K562 (cell line): ENCODE measurements around the gene DBH.

Experiments
- RAD21 ChIP-seq, 2 experiments: fragments of 250-450 bp in 1 of 2; fragments of 450-650 bp in 1 of 2; sonication (Bioruptor Pico) in 1 of 2; formaldehyde crosslinking in 1 of 2; IDR thresholded peaks in 1 of 2; conservative IDR thresholded peaks in 1 of 2; 2 replicates each; pipeline versions ENCODE4 v1.4.0 to v1.8.0; 2020 to 2022; ENCODE audit warnings: mild to moderate bottlenecking in 2 of 2, moderate library complexity in 1 of 2
- SRSF9 ChIP-seq: fragments of 200-400 bp; formaldehyde crosslinking; IDR thresholded peaks from 2 replicates; pipeline ENCODE4 v1.6.1; 2017; ENCODE audit warnings: low read depth, low read length, borderline replicate concordance
- ZBTB8A ChIP-seq: fragments of 450-650 bp; IDR thresholded peaks from 2 replicates; pipeline ENCODE4 v1.6.1; 2018; ENCODE audit warnings: mild to moderate bottlenecking, moderate library complexity; ENCODE audit not compliant: partially characterized antibody
- TF ChIP-seq, protein P1 (sequence below), 3 experiments: IDR thresholded peaks in 2 of 3; conservative IDR thresholded peaks in 1 of 3; 2 replicates each; pipeline ENCODE4 v1.5.1; 2011 to 2012; ENCODE audit warnings: low read length in 3 of 3, mild to moderate bottlenecking in 3 of 3, control low read depth in 2 of 3, improper control_type of control experiment in 1 of 3, inconsistent platforms in 1 of 3, low read depth in 1 of 3, mixed read lengths in 1 of 3, moderate library complexity in 1 of 3; ENCODE audit not compliant: insufficient read depth in 2 of 3
- TF ChIP-seq, protein P2 (sequence below): sonication (generic); formaldehyde crosslinking; IDR thresholded peaks from 2 replicates; pipeline ENCODE4 v1.8.1; 2023; ENCODE audit warnings: mild to moderate bottlenecking, missing genetic modification reagents

DNA sequence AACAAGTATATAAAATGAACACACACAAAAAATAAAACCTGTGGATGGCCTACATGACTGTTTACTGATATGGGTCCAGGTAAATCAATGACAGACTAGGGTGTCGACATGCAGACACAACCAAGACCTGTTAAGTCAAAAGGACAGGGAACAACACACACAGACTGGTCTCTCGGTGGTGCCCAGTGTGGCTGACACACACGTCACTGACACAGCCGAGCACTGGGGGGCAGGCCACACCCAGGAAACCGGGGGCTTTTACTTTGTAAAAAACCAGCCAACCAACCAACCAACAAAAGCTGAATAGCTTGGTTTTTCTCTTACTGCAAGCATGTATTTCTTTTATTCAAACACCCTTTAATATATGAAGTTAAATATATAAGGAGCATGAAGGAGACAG, 31.9 kb upstream of the DBH start:
- TF ChIP-seq ZBTB8A (no peak), RAD21 (CRISPR knock-in tag; conservative IDR thresholded peaks at IDR 0.05 in 1 of 2, IDR thresholded peaks at IDR 0.05 in 1 of 2) (peak; percentile 36 to 51; a peak in 3 of 4 replicates), SRSF9 (no peak)
- TF ChIP-seq, protein P1, sequence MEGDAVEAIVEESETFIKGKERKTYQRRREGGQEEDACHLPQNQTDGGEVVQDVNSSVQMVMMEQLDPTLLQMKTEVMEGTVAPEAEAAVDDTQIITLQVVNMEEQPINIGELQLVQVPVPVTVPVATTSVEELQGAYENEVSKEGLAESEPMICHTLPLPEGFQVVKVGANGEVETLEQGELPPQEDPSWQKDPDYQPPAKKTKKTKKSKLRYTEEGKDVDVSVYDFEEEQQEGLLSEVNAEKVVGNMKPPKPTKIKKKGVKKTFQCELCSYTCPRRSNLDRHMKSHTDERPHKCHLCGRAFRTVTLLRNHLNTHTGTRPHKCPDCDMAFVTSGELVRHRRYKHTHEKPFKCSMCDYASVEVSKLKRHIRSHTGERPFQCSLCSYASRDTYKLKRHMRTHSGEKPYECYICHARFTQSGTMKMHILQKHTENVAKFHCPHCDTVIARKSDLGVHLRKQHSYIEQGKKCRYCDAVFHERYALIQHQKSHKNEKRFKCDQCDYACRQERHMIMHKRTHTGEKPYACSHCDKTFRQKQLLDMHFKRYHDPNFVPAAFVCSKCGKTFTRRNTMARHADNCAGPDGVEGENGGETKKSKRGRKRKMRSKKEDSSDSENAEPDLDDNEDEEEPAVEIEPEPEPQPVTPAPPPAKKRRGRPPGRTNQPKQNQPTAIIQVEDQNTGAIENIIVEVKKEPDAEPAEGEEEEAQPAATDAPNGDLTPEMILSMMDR (IDR thresholded peaks at IDR 0.05 in 2 of 3, conservative IDR thresholded peaks at IDR 0.05 in 1 of 3; ENCODE audit: insufficient read depth in 2 of 3, low read depth in 1 of 3, low read length in 3 of 3): peak; percentile 28 to 38 (median 38); a peak in 5 of 6 replicates
- TF ChIP-seq, protein P2, sequence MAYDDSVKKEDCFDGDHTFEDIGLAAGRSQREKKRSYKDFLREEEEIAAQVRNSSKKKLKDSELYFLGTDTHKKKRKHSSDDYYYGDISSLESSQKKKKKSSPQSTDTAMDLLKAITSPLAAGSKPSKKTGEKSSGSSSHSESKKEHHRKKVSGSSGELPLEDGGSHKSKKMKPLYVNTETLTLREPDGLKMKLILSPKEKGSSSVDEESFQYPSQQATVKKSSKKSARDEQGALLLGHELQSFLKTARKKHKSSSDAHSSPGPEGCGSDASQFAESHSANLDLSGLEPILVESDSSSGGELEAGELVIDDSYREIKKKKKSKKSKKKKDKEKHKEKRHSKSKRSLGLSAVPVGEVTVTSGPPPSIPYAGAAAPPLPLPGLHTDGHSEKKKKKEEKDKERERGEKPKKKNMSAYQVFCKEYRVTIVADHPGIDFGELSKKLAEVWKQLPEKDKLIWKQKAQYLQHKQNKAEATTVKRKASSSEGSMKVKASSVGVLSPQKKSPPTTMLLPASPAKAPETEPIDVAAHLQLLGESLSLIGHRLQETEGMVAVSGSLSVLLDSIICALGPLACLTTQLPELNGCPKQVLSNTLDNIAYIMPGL (CRISPR knock-in tag): no peak
